HCT116 (cell line): ENCODE results near the gene PDE1C.

Experiments
- CEBPB ChIP-seq: IDR thresholded peaks from 2 replicates; pipeline ENCODE4 v1.6.1; 2012; ENCODE audit warnings: low read depth
- CTCF ChIP-seq, 3 experiments: fragments of 200-600 bp in 1 of 3; sonication (generic) in 1 of 3; IDR thresholded peaks in 2 of 3; conservative IDR thresholded peaks in 1 of 3; 2 replicates each; pipeline ENCODE4 v1.5.1; 2012 to 2017; ENCODE audit warnings: low read depth in 2 of 3, low read length in 2 of 3, antibody characterized with exemption in 1 of 3, borderline replicate concordance in 1 of 3, control low read depth in 1 of 3, mild to moderate bottlenecking in 1 of 3, mixed read lengths in 1 of 3, mixed run types in 1 of 3, moderate library complexity in 1 of 3; ENCODE audit not compliant: insufficient read depth in 1 of 3
- EGR1 ChIP-seq: IDR thresholded peaks from 2 replicates; pipeline ENCODE4 v1.6.1; 2012; ENCODE audit warnings: low read depth
- JUND ChIP-seq: IDR thresholded peaks from 2 replicates; pipeline ENCODE4 v1.6.1; 2012
- MAX ChIP-seq: IDR thresholded peaks from 2 replicates; pipeline ENCODE4 v1.6.1; 2012
- POLR2A ChIP-seq: IDR thresholded peaks from 2 replicates; pipeline ENCODE4 v1.7.0; 2011; ENCODE audit warnings: borderline replicate concordance; ENCODE audit not compliant: insufficient read depth, insufficient read length; ENCODE audit errors: extremely low read depth
- POLR2AphosphoS5 ChIP-seq: IDR thresholded peaks from 2 replicates; pipeline ENCODE4 v1.6.1; 2011; ENCODE audit warnings: mild to moderate bottlenecking, low read depth, low read length, moderate library complexity
- RAD21 ChIP-seq: IDR thresholded peaks from 2 replicates; pipeline ENCODE4 v1.6.1; 2012; ENCODE audit warnings: low read depth, mild to moderate bottlenecking
- SIN3A ChIP-seq: IDR thresholded peaks from 2 replicates; pipeline ENCODE4 v1.6.1; 2012; ENCODE audit warnings: low read depth
- YY1 ChIP-seq: IDR thresholded peaks from 2 replicates; pipeline ENCODE4 v1.6.1; 2011; ENCODE audit warnings: low read length, low read depth, moderate library complexity, mild to moderate bottlenecking; ENCODE audit not compliant: insufficient replicate concordance; ENCODE audit errors: extremely low read depth
- ZNF274 ChIP-seq: fragments of 200-500 bp; sonication (Bioruptor generic); IDR thresholded peaks from 2 replicates; pipeline ENCODE4 v1.6.1; 2014; ENCODE audit warnings: mild to moderate bottlenecking, low read depth, low read length, inconsistent platforms

GRCh38 chr7:31971049-31971667, 99.0 kb downstream of the PDE1C start:
- TF ChIP-seq POLR2AphosphoS5 = no peak
- no peak for TF ChIP-seq CTCF (IDR thresholded peaks at IDR 0.05 in 2 of 3, conservative IDR thresholded peaks at IDR 0.05 in 1 of 3; ENCODE audit: borderline replicate concordance in 1 of 3, insufficient read depth in 1 of 3, low read depth in 2 of 3, low read length in 2 of 3)
- TF ChIP-seq POLR2A = no peak
- TF ChIP-seq CEBPB = no peak
- no peak for TF ChIP-seq SIN3A
- no peak for TF ChIP-seq ZNF274
- TF ChIP-seq RAD21 = no peak
- TF ChIP-seq YY1 = no peak
- no peak for TF ChIP-seq JUND
- no peak for TF ChIP-seq MAX
- TF ChIP-seq EGR1 = no peak
